CD4-positive, alpha-beta T cell (primary cell): ENCODE measurements around the gene TGFBR2. TPM values are rescaled to one million over a fixed set of nuclear protein-coding genes. Genes with fewer than 3 reads are reported as not detected.

ENCODE experiments used
- ATAC-seq: fragments of 200-7000 bp; cut with Tn5 transposase; one replicate; pipeline ENCODE4 v1.10.0; 2022; ENCODE audit warnings: mild to moderate bottlenecking; ENCODE audit not compliant: poor library complexity
- CTCF ChIA-PET: fragments of 350-600 bp; sonication (Branson Sonifier 250); formaldehyde crosslinking; loops from one replicate; lab custom pipeline; 2021; ENCODE audit warnings: antibody characterized with exemption, inconsistent platforms; lab: Charles Lee
- POLR2A ChIA-PET: fragments of 350-600 bp; sonication (Branson Sonifier 250); formaldehyde crosslinking; loops from one replicate; lab custom pipeline; 2021; ENCODE audit warnings: antibody characterized with exemption, inconsistent platforms; lab: Charles Lee
- DNase-seq, 14 experiments: peaks; one replicate each; pipeline ENCODE4 v3.0.0-alpha.2; 2013 to 2020; ENCODE audit warnings: mixed read lengths in 2 of 14
- H3K27ac ChIP-seq, 2 donors: one replicate each; pipeline versions ENCODE4 v1.5.1 to v1.7.0; 2013; ENCODE audit warnings: low read length in 2 of 2, low read depth in 1 of 2, mild to moderate bottlenecking in 1 of 2
- H3K27me3 ChIP-seq, 2 experiments: 1 replicate in 1 of 2; 2 replicates in 1 of 2; pipeline versions ENCODE4 v1.6.1 to v1.7.0; 2013; ENCODE audit warnings: low read length in 2 of 2, control low read depth in 1 of 2, mild to moderate bottlenecking in 1 of 2, moderate library complexity in 1 of 2; ENCODE audit not compliant: insufficient read depth in 2 of 2, control insufficient read depth in 1 of 2
- H3K36me3 ChIP-seq: one replicate; pipeline ENCODE4 v1.6.1; 2013; ENCODE audit warnings: low read length, control low read depth; ENCODE audit not compliant: insufficient read depth
- H3K4me1 ChIP-seq: one replicate; pipeline ENCODE4 v1.6.1; 2013; ENCODE audit warnings: low read length, control low read depth; ENCODE audit not compliant: insufficient read depth
- H3K4me3 ChIP-seq: one replicate; pipeline ENCODE4 v1.5.1; 2013; ENCODE audit warnings: mild to moderate bottlenecking, low read length, moderate library complexity
- H3K9me3 ChIP-seq, 2 experiments: 1 replicate in 1 of 2; 2 replicates in 1 of 2; pipeline versions ENCODE4 v1.6.1 to v1.7.0; 2013; ENCODE audit warnings: low read length in 2 of 2, mild to moderate bottlenecking in 2 of 2, control low read depth in 1 of 2, moderate library complexity in 1 of 2; ENCODE audit not compliant: control insufficient read depth in 1 of 2, insufficient read depth in 1 of 2
- H3K27ac Mint-ChIP-seq: one replicate; pipeline ENCODE4 v1.8.0; 2020; ENCODE audit warnings: mixed read lengths
- H3K27me3 Mint-ChIP-seq: one replicate; pipeline ENCODE4 v1.8.0; 2021; ENCODE audit warnings: mixed read lengths
- H3K36me3 Mint-ChIP-seq: one replicate; pipeline ENCODE4 v1.8.0; 2021; ENCODE audit warnings: low read depth, mixed read lengths
- H3K4me1 Mint-ChIP-seq: one replicate; pipeline ENCODE4 v1.8.0; 2021; ENCODE audit warnings: low read depth, mixed read lengths
- H3K4me3 Mint-ChIP-seq: one replicate; pipeline ENCODE4 v1.8.0; 2020; ENCODE audit warnings: mild to moderate bottlenecking, mixed read lengths
- H3K9me3 Mint-ChIP-seq: one replicate; pipeline ENCODE4 v1.8.0; 2020; ENCODE audit warnings: mixed read lengths
- intact Hi-C, 2 experiments: fragments of 100-400 bp; cut with DNase I in 1 of 2; cut with micrococcal nuclease in 1 of 2; formaldehyde crosslinking; loops; one replicate each; pipeline versions ENCODE4 v1.15.1 to v1.9.0; 2023 to 2025; cut with DNase I, micrococcal nuclease
- total RNA-seq, 174 experiments: library from RNA in 2 of 174; stranded (reverse) in 2 of 174; gene quantifications; one replicate each; pipeline ENCODE4 v1.2.3 and lab custom pipeline; 2021 to 2026
- TF ChIP-seq, protein P1 (sequence below): fragments of 200-600 bp; IDR thresholded peaks from one replicate; pipeline ENCODE4 v1.8.0; 2022; ENCODE audit warnings: antibody characterized with exemption, mild to moderate bottlenecking

TGFBR2 gene
- total RNA-seq, 2 experiments from 2014 or later, result 203 to 205 TPM

DNA sequence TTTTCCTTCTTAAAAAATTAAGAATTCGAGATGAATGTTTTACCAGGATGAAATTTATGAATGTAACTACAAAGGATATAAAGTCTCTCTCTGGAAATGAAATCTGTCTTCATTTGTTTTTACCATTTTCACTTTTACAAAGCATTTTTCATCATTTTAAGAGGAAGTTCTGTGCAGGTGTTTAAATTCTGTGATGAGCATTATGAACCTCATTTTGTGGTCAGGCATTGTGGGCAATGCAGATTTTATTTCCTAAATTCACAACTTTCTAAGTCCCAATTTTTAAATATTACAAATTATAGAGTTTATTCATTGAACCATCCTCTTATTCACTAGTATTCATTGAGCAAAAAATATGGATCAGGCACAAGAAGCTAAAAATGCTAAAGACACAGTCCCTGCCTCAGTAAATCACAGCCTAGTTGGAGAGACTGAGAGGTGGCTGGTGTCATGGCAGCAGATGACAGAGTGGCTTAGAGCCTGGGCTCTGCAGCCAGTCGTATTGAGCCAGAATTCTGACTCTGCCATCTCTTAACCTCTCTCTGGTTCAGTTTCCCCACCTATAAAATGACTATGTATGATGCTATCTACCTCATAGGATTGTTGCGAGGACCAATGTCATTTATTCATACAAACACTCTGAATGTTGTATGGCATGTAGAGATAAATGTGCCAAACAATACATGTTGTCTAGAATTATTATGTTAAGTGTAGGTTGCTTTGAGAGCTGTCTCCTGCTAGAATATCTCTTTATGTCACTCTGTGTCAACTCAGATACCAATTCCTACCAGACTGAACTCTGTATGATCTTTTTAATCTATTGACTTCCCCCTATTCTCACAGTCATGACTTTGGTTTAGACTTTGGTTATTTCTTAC is 7.5 kb upstream of the TGFBR2 start:
- CTCF ChIA-PET, result interaction anchor here (1.1 to 1.5 kb wide), 2 partner anchors 30 to 59 kb away, joined by 3 to 4 read pairs; no protein-coding TSS in a partner anchor
- H3K4me3 Mint-ChIP-seq, result peak overlapping the region; percentile 40
- POLR2A ChIA-PET, result interaction anchor here (1.0 to 1.1 kb wide), 2 partner anchors 8 to 57 kb away, joined by 3 to 4 read pairs; partner anchors contain the start of gene TGFBR2

DNA sequence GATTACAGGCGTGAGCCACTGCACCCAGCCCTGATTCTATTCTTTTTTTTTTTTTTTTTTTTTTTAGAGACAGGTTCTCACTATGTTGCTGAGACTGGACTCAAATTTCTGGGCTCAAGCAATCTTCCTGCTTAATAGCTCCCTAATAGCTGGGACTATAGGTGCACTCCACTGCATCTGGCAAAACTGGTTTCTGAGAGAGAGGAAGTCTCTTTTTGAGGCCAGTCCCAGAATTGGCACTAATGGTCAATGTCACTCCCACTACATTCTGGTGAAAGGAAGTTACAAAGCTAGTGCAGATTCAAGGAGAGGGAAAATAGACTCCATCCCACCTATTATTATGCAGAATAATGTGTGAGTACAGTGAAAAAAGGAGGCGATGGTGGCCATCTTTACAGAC is 5.8 kb upstream of the TGFBR2 start:
- ATAC-seq, result no peak
- no peak overlapping the region for H3K27ac ChIP-seq

More for the DNA sequence above, 7.5 kb upstream of the TGFBR2 start:
- no peaks in the 10 kb centered on the region for H3K27me3 Mint-ChIP-seq
- Histone ChIP-seq H3K27me3 (no peaks in the 10 kb centered on the region), H3K36me3 (no peaks in the 10 kb centered on the region), H3K9me3 (no peaks in the 10 kb centered on the region), H3K4me1 (peaks cover 8% of the 10 kb centered on the region), H3K4me3 (no peak overlapping the region), H3K27ac (no peak overlapping the region)
- TF ChIP-seq, protein P1, sequence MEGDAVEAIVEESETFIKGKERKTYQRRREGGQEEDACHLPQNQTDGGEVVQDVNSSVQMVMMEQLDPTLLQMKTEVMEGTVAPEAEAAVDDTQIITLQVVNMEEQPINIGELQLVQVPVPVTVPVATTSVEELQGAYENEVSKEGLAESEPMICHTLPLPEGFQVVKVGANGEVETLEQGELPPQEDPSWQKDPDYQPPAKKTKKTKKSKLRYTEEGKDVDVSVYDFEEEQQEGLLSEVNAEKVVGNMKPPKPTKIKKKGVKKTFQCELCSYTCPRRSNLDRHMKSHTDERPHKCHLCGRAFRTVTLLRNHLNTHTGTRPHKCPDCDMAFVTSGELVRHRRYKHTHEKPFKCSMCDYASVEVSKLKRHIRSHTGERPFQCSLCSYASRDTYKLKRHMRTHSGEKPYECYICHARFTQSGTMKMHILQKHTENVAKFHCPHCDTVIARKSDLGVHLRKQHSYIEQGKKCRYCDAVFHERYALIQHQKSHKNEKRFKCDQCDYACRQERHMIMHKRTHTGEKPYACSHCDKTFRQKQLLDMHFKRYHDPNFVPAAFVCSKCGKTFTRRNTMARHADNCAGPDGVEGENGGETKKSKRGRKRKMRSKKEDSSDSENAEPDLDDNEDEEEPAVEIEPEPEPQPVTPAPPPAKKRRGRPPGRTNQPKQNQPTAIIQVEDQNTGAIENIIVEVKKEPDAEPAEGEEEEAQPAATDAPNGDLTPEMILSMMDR, result no peak
- no peaks in the 10 kb centered on the region for H3K36me3 Mint-ChIP-seq
- no peaks in the 10 kb centered on the region for H3K9me3 Mint-ChIP-seq
- ATAC-seq, result peak; percentile 65
- H3K27ac Mint-ChIP-seq, result peak overlapping the region; percentile 46
- peak in 1 of 14 experiments; percentile 13 for DNase-seq
- H3K4me1 Mint-ChIP-seq, result peaks cover 56% of the 10 kb centered on the region
- intact Hi-C loops, result loop anchor here in 1 of 2 experiments (5.0 kb wide), 1 partner anchor 487 kb away; no protein-coding TSS in a partner anchor

DNA sequence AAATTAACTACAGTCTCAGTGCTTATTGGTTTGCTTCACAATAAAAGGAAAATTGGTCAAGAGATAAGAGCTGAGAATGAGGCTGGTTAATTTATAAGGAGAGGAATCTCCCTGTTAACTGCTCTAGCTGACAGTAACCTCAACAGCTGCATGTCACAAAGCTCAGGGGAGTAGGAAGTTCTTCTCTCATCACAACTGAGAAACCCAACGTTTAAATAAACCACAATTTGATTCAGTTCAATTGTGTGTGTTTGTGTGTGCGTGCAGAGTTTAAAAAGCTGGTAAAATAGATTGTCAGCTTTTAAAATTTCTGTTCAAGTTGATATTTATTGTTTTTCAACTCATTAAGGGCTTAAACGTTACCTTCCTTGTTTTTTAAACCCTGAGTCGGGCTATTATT is 3.5 kb upstream of the TGFBR2 start:
- ChIA-PET POLR2A (interaction anchor here (0.8 to 3.3 kb wide), 8 partner anchors 9 to 74 kb away, joined by 3 to 13 read pairs (median 4); no protein-coding TSS in a partner anchor), CTCF (no interaction called here)
- peak overlapping the region; percentile 21 for H3K4me3 Mint-ChIP-seq
- TF ChIP-seq, protein P1, result no peak
- no peaks in the 10 kb centered on the region for H3K9me3 Mint-ChIP-seq
- H3K36me3 ChIP-seq, result no peaks in the 10 kb centered on the region
- H3K27me3 ChIP-seq, result no peaks in the 10 kb centered on the region
- no peak for ATAC-seq
- H3K27ac ChIP-seq, result no peak overlapping the region
- intact Hi-C loops, result loop anchor here (10.0 kb wide), 3 partner anchors 128 to 488 kb away; no protein-coding TSS in a partner anchor
- peak overlapping the region; percentile 70 for H3K27ac Mint-ChIP-seq
- peaks cover 29% of the 10 kb centered on the region for H3K36me3 Mint-ChIP-seq
- peaks cover 68% of the 10 kb centered on the region for H3K4me1 Mint-ChIP-seq
- peaks cover 26% of the 10 kb centered on the region for H3K4me1 ChIP-seq
- no peaks in the 10 kb centered on the region for H3K27me3 Mint-ChIP-seq
- H3K4me3 ChIP-seq, result no peak overlapping the region
- no peaks in the 10 kb centered on the region for H3K9me3 ChIP-seq
- peak in 2 of 14 experiments; percentile 54 to 60 for DNase-seq

More for the DNA sequence above, 5.8 kb upstream of the TGFBR2 start:
- TF ChIP-seq, protein P1, result no peak
- Histone ChIP-seq H3K27me3 (no peaks in the 10 kb centered on the region), H3K36me3 (no peaks in the 10 kb centered on the region), H3K4me3 (no peak overlapping the region), H3K4me1 (peaks cover 19% of the 10 kb centered on the region), H3K9me3 (no peaks in the 10 kb centered on the region)
- H3K9me3 Mint-ChIP-seq, result no peaks in the 10 kb centered on the region
- no peaks in the 10 kb centered on the region for H3K27me3 Mint-ChIP-seq
- CTCF ChIA-PET, result no interaction called here
- no peak overlapping the region for H3K4me3 Mint-ChIP-seq
- intact Hi-C loops, result loop anchor here (10.0 kb wide), 3 partner anchors 126 to 486 kb away; no protein-coding TSS in a partner anchor
- no peak overlapping the region for H3K27ac Mint-ChIP-seq
- H3K4me1 Mint-ChIP-seq, result peaks cover 73% of the 10 kb centered on the region
- no peak for DNase-seq
- POLR2A ChIA-PET, result interaction anchor here (0.6 kb wide), 1 partner anchor 74 kb away, joined by 3 read pairs; no protein-coding TSS in a partner anchor
- peaks cover 9% of the 10 kb centered on the region for H3K36me3 Mint-ChIP-seq
